ENCODE data around the gene TCEA3. TPM values are rescaled to one million over a fixed set of nuclear protein-coding genes. Genes with fewer than 3 reads are reported as not detected.

Gene TCEA3
- total RNA-seq, 1 donor from 2014 or later: 4.0 TPM

- DNase-seq (ENCODE audit: extremely low spot score, unreplicated experiment): no peak
- no peak overlapping the region for H3K27ac Mint-ChIP-seq (ENCODE audit: unreplicated experiment)
- H3K9me3 Mint-ChIP-seq (ENCODE audit: unreplicated experiment): no peaks in the 10 kb centered on the region
- no peaks in the 10 kb centered on the region for H3K27me3 Mint-ChIP-seq (ENCODE audit: unreplicated experiment)
- H3K36me3 Mint-ChIP-seq (ENCODE audit: unreplicated experiment): peaks cover 13% of the 10 kb centered on the region
- no peaks in the 10 kb centered on the region for H3K4me1 Mint-ChIP-seq (ENCODE audit: unreplicated experiment)
- H3K4me3 Mint-ChIP-seq (ENCODE audit: unreplicated experiment): no peak overlapping the region
- TF ChIP-seq CTCF (IDR thresholded peaks at IDR 0.05): no peak
Measured at GRCh38 chr1:23448846-23449245, 24.3 kb upstream of the TCEA3 start.

- DNase-seq (ENCODE audit: extremely low spot score, unreplicated experiment): no peak
- no peak overlapping the region for H3K27ac Mint-ChIP-seq (ENCODE audit: unreplicated experiment)
- H3K4me3 Mint-ChIP-seq (ENCODE audit: unreplicated experiment): no peak overlapping the region
- H3K9me3 Mint-ChIP-seq (ENCODE audit: unreplicated experiment): no peaks in the 10 kb centered on the region
- H3K36me3 Mint-ChIP-seq (ENCODE audit: unreplicated experiment): peaks cover 7% of the 10 kb centered on the region
- TF ChIP-seq CTCF (IDR thresholded peaks at IDR 0.05): no peak
- H3K27me3 Mint-ChIP-seq (ENCODE audit: unreplicated experiment): no peaks in the 10 kb centered on the region
- no peaks in the 10 kb centered on the region for H3K4me1 Mint-ChIP-seq (ENCODE audit: unreplicated experiment)
Measured at GRCh38 chr1:23446661-23447310, 22.2 kb upstream of the TCEA3 start.

DNA sequence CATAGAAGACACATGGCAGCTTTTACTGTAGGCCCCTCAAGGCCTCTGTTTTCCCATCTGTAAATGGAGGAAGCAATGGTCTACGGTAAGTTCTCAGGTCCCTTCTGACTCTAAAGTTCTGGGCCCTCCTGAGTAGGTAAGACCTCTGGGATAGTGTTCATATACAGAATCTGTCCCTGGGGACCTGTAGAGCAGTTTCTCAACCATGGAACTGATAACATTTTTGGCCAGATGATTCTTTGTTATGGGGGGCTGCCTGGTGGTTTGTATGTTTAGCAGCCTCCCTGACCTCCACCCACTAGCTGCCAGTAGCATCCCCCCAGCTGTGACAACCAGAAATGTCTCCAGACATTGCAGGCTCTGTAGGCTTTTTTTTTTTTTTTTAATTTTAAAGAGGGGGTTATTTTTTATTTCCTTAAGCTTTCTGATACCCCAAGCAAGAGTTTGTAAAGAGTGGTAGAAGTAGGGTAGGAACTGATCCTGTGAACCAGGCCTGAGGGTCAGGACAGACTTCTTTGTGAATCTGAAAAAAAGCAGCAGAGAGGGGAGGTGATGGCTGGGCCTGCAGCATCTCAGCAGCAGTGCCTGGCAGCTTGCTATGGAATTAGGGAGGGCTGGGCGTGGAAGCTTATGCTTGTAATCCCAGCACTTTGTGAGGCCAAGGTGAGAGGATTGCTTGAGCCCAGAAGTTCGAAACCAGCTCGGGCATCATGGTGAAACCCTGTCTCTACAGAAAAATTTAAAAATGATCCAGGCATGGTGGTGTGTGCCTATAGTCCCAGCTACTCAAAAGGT, 20.2 kb upstream of the TCEA3 start:
- Mint-ChIP-seq H3K27ac (ENCODE audit: unreplicated experiment) (no peak overlapping the region), H3K27me3 (ENCODE audit: unreplicated experiment) (no peaks in the 10 kb centered on the region), H3K4me3 (ENCODE audit: unreplicated experiment) (no peak overlapping the region), H3K4me1 (ENCODE audit: unreplicated experiment) (no peaks in the 10 kb centered on the region), H3K36me3 (ENCODE audit: unreplicated experiment) (peaks cover 11% of the 10 kb centered on the region), H3K9me3 (ENCODE audit: unreplicated experiment) (no peaks in the 10 kb centered on the region)
- TF ChIP-seq CTCF (IDR thresholded peaks at IDR 0.05): no peak
- DNase-seq (ENCODE audit: extremely low spot score, unreplicated experiment): no peak

DNA sequence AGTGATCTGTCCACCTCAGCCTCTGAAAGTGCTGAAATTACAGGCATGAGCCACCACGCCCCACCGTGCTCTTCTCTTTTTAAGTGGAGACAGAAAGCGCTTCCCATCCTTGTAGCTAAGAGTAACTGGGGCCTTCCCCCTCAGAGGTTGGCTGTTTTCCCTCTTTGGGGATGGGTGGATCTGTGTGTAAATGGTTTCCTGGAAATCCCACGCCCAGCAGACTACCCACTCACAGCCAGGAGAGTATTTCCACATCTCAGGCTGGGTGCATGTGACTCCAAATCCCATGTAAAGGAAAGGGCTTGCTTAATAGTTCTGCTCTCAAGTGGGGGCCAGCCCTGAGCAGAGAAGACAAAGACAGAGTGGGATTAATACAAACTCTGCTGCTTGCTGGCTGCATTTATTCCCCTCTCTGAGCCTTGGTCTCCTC, 19.6 kb upstream of the TCEA3 start:
- H3K9me3 Mint-ChIP-seq (ENCODE audit: unreplicated experiment): no peaks in the 10 kb centered on the region
- H3K4me1 Mint-ChIP-seq (ENCODE audit: unreplicated experiment): no peaks in the 10 kb centered on the region
- no peaks in the 10 kb centered on the region for H3K27me3 Mint-ChIP-seq (ENCODE audit: unreplicated experiment)
- no peak for DNase-seq (ENCODE audit: extremely low spot score, unreplicated experiment)
- H3K4me3 Mint-ChIP-seq (ENCODE audit: unreplicated experiment): no peak overlapping the region
- TF ChIP-seq CTCF (IDR thresholded peaks at IDR 0.05): no peak
- peaks cover 14% of the 10 kb centered on the region for H3K36me3 Mint-ChIP-seq (ENCODE audit: unreplicated experiment)
- H3K27ac Mint-ChIP-seq (ENCODE audit: unreplicated experiment): no peak overlapping the region

- TF ChIP-seq CTCF (IDR thresholded peaks at IDR 0.05): no peak
Measured at GRCh38 chr1:23442751-23443150, 18.2 kb upstream of the TCEA3 start.

More at GRCh38 chr1:23442751-23443150, 18.2 kb upstream of the TCEA3 start:
- H3K4me3 Mint-ChIP-seq (ENCODE audit: unreplicated experiment): no peak overlapping the region
- H3K9me3 Mint-ChIP-seq (ENCODE audit: unreplicated experiment): no peaks in the 10 kb centered on the region
- no peak overlapping the region for H3K27ac Mint-ChIP-seq (ENCODE audit: unreplicated experiment)
- no peaks in the 10 kb centered on the region for H3K4me1 Mint-ChIP-seq (ENCODE audit: unreplicated experiment)
- no peaks in the 10 kb centered on the region for H3K27me3 Mint-ChIP-seq (ENCODE audit: unreplicated experiment)
- H3K36me3 Mint-ChIP-seq (ENCODE audit: unreplicated experiment): peaks cover 19% of the 10 kb centered on the region
- no peak for DNase-seq (ENCODE audit: extremely low spot score, unreplicated experiment)
